Suprapubic skin (tissue), 3 donors: ENCODE results near the gene IMMP2L.

Experiments
- POLR2A ChIP-seq, 2 donors: fragments of 450-650 bp; IDR thresholded peaks; one replicate each; pipeline ENCODE4 v1.6.1; 2017; ENCODE audit warnings: antibody characterized with exemption in 2 of 2, mild to moderate bottlenecking in 2 of 2, moderate library complexity in 2 of 2
- TF ChIP-seq, protein P1 (sequence below), 2 donors: fragments of 200-600 bp in 1 of 2; fragments of 450-650 bp in 1 of 2; sonication (generic) in 1 of 2; IDR thresholded peaks; one replicate each; pipeline ENCODE4 v1.5.1; 2016 to 2019; ENCODE audit warnings: antibody characterized with exemption in 2 of 2, mild to moderate bottlenecking in 1 of 2, moderate library complexity in 1 of 2

DNA sequence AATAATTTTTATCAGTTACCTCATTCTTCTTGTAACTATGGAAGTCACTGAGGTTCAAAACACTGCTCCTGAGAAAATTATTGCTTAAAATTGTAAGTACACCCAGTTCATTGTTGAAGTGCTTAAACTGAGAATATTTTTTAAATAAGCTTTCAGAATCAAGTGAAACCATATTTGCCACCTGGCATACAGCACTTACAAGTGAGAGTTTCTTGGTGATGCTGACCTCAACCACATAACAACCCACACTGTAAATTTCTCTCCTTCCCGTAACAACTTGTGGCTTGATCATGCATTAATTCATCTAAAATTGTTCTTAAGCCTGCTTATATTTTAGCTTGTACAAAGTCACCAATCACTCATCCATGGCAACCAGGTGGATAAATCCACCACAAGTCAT lies 34.0 kb downstream of the IMMP2L start:
- TF ChIP-seq, protein P1, sequence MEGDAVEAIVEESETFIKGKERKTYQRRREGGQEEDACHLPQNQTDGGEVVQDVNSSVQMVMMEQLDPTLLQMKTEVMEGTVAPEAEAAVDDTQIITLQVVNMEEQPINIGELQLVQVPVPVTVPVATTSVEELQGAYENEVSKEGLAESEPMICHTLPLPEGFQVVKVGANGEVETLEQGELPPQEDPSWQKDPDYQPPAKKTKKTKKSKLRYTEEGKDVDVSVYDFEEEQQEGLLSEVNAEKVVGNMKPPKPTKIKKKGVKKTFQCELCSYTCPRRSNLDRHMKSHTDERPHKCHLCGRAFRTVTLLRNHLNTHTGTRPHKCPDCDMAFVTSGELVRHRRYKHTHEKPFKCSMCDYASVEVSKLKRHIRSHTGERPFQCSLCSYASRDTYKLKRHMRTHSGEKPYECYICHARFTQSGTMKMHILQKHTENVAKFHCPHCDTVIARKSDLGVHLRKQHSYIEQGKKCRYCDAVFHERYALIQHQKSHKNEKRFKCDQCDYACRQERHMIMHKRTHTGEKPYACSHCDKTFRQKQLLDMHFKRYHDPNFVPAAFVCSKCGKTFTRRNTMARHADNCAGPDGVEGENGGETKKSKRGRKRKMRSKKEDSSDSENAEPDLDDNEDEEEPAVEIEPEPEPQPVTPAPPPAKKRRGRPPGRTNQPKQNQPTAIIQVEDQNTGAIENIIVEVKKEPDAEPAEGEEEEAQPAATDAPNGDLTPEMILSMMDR (IDR thresholded peaks at IDR 0.05): no peak
- TF ChIP-seq POLR2A (IDR thresholded peaks at IDR 0.05): no peak
